Smooth muscle cell (in vitro differentiated cells): ENCODE results near the gene LGALSL. TPM values are rescaled to one million over a fixed set of nuclear protein-coding genes. Genes with fewer than 3 reads are reported as not detected.

ENCODE experiments used
- DNase-seq: peaks from one replicate; lab custom pipeline; 2025; ENCODE audit not compliant: unreplicated experiment; lab: John Stamatoyannopoulos, UW
- H2AFZ ChIP-seq: fragments of 200-600 bp; sonication (generic); 2 replicates; pipeline ENCODE4 v1.6.0; 2016; ENCODE audit warnings: antibody characterized with exemption, low read depth, mild to moderate bottlenecking
- H3F3A ChIP-seq: fragments of 200-600 bp; sonication (generic); 2 replicates; pipeline ENCODE4 v1.6.0; 2017; ENCODE audit warnings: antibody characterized with exemption, low read depth
- H3K27ac ChIP-seq: fragments of 200-600 bp; sonication (generic); 2 replicates; pipeline ENCODE4 v1.5.1; 2016; ENCODE audit warnings: low read depth, mild to moderate bottlenecking
- H3K27me3 ChIP-seq: fragments of 200-600 bp; sonication (generic); 2 replicates; pipeline ENCODE4 v1.6.1; 2016; ENCODE audit warnings: low read depth, mild to moderate bottlenecking
- H3K36me3 ChIP-seq: fragments of 200-600 bp; sonication (generic); 2 replicates; pipeline ENCODE4 v1.5.1; 2016; ENCODE audit warnings: low read depth
- H3K4me1 ChIP-seq: fragments of 200-600 bp; sonication (generic); 2 replicates; pipeline ENCODE4 v1.5.1; 2016; ENCODE audit warnings: low read depth
- H3K4me2 ChIP-seq: fragments of 200-600 bp; sonication (generic); 2 replicates; pipeline ENCODE4 v1.6.0; 2016; ENCODE audit warnings: mild to moderate bottlenecking
- H3K4me3 ChIP-seq: fragments of 200-600 bp; sonication (generic); 2 replicates; pipeline ENCODE4 v1.5.1; 2016; ENCODE audit warnings: mild to moderate bottlenecking
- H3K79me2 ChIP-seq: fragments of 200-600 bp; sonication (generic); 2 replicates; pipeline ENCODE4 v1.6.0; 2016; ENCODE audit warnings: low read depth, mild to moderate bottlenecking
- H3K9ac ChIP-seq: fragments of 200-600 bp; sonication (generic); 2 replicates; pipeline ENCODE4 v1.6.0; 2016; ENCODE audit warnings: low read depth
- H3K9me3 ChIP-seq: fragments of 200-600 bp; sonication (generic); replicated peaks from 2 replicates; pipeline ENCODE4 v1.5.1; 2016; ENCODE audit warnings: low read depth
- H4K20me1 ChIP-seq: fragments of 200-600 bp; sonication (generic); 2 replicates; pipeline ENCODE4 v1.6.0; 2016; ENCODE audit warnings: low read depth
- CTCF ChIP-seq: fragments of 200-600 bp; sonication (generic); IDR thresholded peaks from 2 replicates; pipeline ENCODE4 v1.5.1; 2017; ENCODE audit warnings: borderline replicate concordance, mild to moderate bottlenecking, antibody characterized with exemption; ENCODE audit not compliant: insufficient read depth, poor library complexity, severe bottlenecking
- WGBS: methylation state at CpG from one replicate; pipeline ENCODE4 v1.1.7; 2016; ENCODE audit warnings: low lambda C conversion rate; 5-methylcytosine and 5-hydroxymethylcytosine counted together
- polyA plus RNA-seq: library from polyadenylated mRNA; unstranded; fragments of >200 nt; fragmentation: Nextera tagmentation; extraction: Ambion mirVana; gene quantifications from 2 replicates; pipeline ENCODE4 v1.2.1, GENCODE V29; 2016
- total RNA-seq: library from RNA; depleted of rRNA; stranded (reverse); fragments of >200 nt; gene quantifications from 2 replicates; pipeline ENCODE4 v1.2.3, GENCODE V29; 2014

LGALSL gene
- total and polyA plus RNA-seq, 2 experiments from 2014 or later, result 8.1 to 13.9 TPM

GRCh38 chr2:64478502-64479230 is 24.7 kb downstream of the LGALSL start:
- no peak for TF ChIP-seq CTCF
- H3K4me1 ChIP-seq, result peaks cover 7% of the 10 kb centered on the region
- H3F3A ChIP-seq, result no peaks in the 10 kb centered on the region
- H3K9me3 ChIP-seq, result no peaks in the 10 kb centered on the region
- no peak overlapping the region for H3K4me3 ChIP-seq
- no peak overlapping the region for H3K4me2 ChIP-seq
- DNase-seq, result no peak
- H2AFZ ChIP-seq, result no peak overlapping the region
- H3K79me2 ChIP-seq, result no peaks in the 10 kb centered on the region
- H3K36me3 ChIP-seq, result no peaks in the 10 kb centered on the region
- H3K9ac ChIP-seq, result no peak overlapping the region
- peak overlapping the region; percentile 23 for H3K27ac ChIP-seq
- no peaks in the 10 kb centered on the region for H4K20me1 ChIP-seq
- 88% methylated on average over 3 of the region's 3 CpGs for WGBS
- H3K27me3 ChIP-seq, result no peaks in the 10 kb centered on the region

GRCh38 chr2:64479259-64480117 is 25.5 kb downstream of the LGALSL start:
- WGBS, result 86% methylated on average over 10 of the region's 10 CpGs
- no peak overlapping the region for H2AFZ ChIP-seq
- no peak for TF ChIP-seq CTCF
- no peaks in the 10 kb centered on the region for H3K79me2 ChIP-seq
- no peak for DNase-seq
- no peak overlapping the region for H3K9ac ChIP-seq
- no peaks in the 10 kb centered on the region for H3K27me3 ChIP-seq
- H3K4me1 ChIP-seq, result peaks cover 7% of the 10 kb centered on the region
- no peak overlapping the region for H3K4me2 ChIP-seq
- peak overlapping the region; percentile 23 for H3K27ac ChIP-seq
- H3K4me3 ChIP-seq, result no peak overlapping the region
- no peaks in the 10 kb centered on the region for H3K9me3 ChIP-seq
- H3F3A ChIP-seq, result no peaks in the 10 kb centered on the region
- no peaks in the 10 kb centered on the region for H4K20me1 ChIP-seq
- H3K36me3 ChIP-seq, result no peaks in the 10 kb centered on the region

- Histone ChIP-seq H3K79me2 (no peaks in the 10 kb centered on the region), H3K36me3 (no peaks in the 10 kb centered on the region), H2AFZ (no peak overlapping the region), H3F3A (no peaks in the 10 kb centered on the region), H3K4me2 (no peak overlapping the region), H3K9me3 (no peaks in the 10 kb centered on the region), H3K27ac (no peak overlapping the region), H3K4me1 (peaks cover 7% of the 10 kb centered on the region), H4K20me1 (no peaks in the 10 kb centered on the region), H3K9ac (no peak overlapping the region), H3K27me3 (no peaks in the 10 kb centered on the region), H3K4me3 (no peak overlapping the region)
- no peak for DNase-seq
- WGBS, result 97% methylated on average over 5 of the region's 5 CpGs
- TF ChIP-seq CTCF, result no peak
These were observed 27.7 kb downstream of the LGALSL start for GRCh38 chr2:64481665-64482064.
